SU-DHL-6 (cell line): ENCODE results near the gene GTF3A.

Source experiments
- EZH2phosphoT487 ChIP-seq: fragments of 200-600 bp; sonication (generic), shearing (Covaris generic); conservative IDR thresholded peaks from 2 replicates; pipeline ENCODE4 v1.6.1; 2018; ENCODE audit warnings: mild to moderate bottlenecking, antibody characterized with exemption, low read length, moderate library complexity, mixed read lengths
- TF ChIP-seq, protein P1 (sequence below): fragments of 200-600 bp; sonication (generic); IDR thresholded peaks from one replicate; pipeline ENCODE4 v1.5.1; 2017; ENCODE audit warnings: antibody characterized with exemption, mild to moderate bottlenecking, low read length, moderate library complexity; ENCODE audit not compliant: insufficient read depth, poor library complexity, severe bottlenecking

DNA sequence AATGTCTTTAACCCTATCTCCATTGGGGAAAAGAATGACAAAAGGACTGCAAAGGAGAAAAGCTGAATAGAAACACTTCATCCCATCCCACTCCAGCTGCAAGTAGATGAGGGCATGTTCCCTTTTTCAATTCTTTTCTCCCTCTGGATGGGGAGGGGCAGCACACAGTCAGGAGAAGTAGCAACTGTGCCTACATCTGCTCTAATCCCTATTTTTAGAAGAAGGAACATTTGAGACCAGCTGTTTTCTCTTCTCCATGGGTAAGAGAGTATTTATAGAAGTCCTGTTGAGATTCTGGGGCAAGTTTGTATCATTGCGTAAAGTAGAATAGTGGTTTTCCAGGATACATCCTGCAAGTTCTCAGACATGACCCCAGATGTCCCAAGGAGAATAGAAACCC is 9.3 kb upstream of the GTF3A start:
- TF ChIP-seq, protein P1, sequence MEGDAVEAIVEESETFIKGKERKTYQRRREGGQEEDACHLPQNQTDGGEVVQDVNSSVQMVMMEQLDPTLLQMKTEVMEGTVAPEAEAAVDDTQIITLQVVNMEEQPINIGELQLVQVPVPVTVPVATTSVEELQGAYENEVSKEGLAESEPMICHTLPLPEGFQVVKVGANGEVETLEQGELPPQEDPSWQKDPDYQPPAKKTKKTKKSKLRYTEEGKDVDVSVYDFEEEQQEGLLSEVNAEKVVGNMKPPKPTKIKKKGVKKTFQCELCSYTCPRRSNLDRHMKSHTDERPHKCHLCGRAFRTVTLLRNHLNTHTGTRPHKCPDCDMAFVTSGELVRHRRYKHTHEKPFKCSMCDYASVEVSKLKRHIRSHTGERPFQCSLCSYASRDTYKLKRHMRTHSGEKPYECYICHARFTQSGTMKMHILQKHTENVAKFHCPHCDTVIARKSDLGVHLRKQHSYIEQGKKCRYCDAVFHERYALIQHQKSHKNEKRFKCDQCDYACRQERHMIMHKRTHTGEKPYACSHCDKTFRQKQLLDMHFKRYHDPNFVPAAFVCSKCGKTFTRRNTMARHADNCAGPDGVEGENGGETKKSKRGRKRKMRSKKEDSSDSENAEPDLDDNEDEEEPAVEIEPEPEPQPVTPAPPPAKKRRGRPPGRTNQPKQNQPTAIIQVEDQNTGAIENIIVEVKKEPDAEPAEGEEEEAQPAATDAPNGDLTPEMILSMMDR = no peak
- no peak for TF ChIP-seq EZH2phosphoT487
